Trophoblast cell (in vitro differentiated cells and primary cell): ENCODE results near the gene LRP1-AS.

ENCODE experiments used
- DNase-seq, 2 donors: peaks; one replicate each; pipeline ENCODE4 v3.0.0-alpha.2; 2016
- H2AFZ ChIP-seq: 2 replicates; pipeline ENCODE4 v1.6.1; 2013; ENCODE audit warnings: low read length, moderate library complexity, mild to moderate bottlenecking; ENCODE audit not compliant: insufficient read depth, poor library complexity
- H2AK5ac ChIP-seq: 2 replicates; pipeline ENCODE4 v1.6.1; 2013; ENCODE audit warnings: mild to moderate bottlenecking, low read length
- H2BK120ac ChIP-seq: 2 replicates; pipeline ENCODE4 v1.6.1; 2013; ENCODE audit warnings: low read length, mild to moderate bottlenecking, moderate library complexity; ENCODE audit not compliant: insufficient read depth, poor library complexity
- H2BK12ac ChIP-seq: 2 replicates; pipeline ENCODE4 v1.6.1; 2013; ENCODE audit warnings: mild to moderate bottlenecking, low read length, moderate library complexity
- H2BK5ac ChIP-seq: 2 replicates; pipeline ENCODE4 v1.6.1; 2013; ENCODE audit warnings: low read length, low read depth, moderate library complexity, mild to moderate bottlenecking; ENCODE audit not compliant: poor library complexity
- H3K14ac ChIP-seq: 2 replicates; pipeline ENCODE4 v1.6.1; 2013; ENCODE audit warnings: mild to moderate bottlenecking, low read length
- H3K18ac ChIP-seq: 2 replicates; pipeline ENCODE4 v1.6.1; 2013; ENCODE audit warnings: mild to moderate bottlenecking, low read length
- H3K23ac ChIP-seq: 2 replicates; pipeline ENCODE4 v1.6.1; 2013; ENCODE audit warnings: low read length
- H3K27ac ChIP-seq: 2 replicates; pipeline ENCODE4 v1.5.1; 2013; ENCODE audit warnings: low read depth, mild to moderate bottlenecking, inconsistent platforms, low read length, moderate library complexity
- H3K27me3 ChIP-seq: 2 replicates; pipeline ENCODE4 v1.6.1; 2013; ENCODE audit warnings: inconsistent platforms, mild to moderate bottlenecking, low read length, moderate library complexity; ENCODE audit not compliant: insufficient read depth
- H3K36me3 ChIP-seq, 2 experiments: 1 replicate in 1 of 2; 2 replicates in 1 of 2; pipeline ENCODE4 v1.6.1; 2013; ENCODE audit warnings: low read length in 2 of 2, mild to moderate bottlenecking in 2 of 2, moderate library complexity in 1 of 2; ENCODE audit not compliant: insufficient read depth in 2 of 2, control insufficient read depth in 1 of 2
- H3K4ac ChIP-seq: 2 replicates; pipeline ENCODE4 v1.6.1; 2013; ENCODE audit warnings: low read depth, mild to moderate bottlenecking, low read length, moderate library complexity
- H3K4me1 ChIP-seq, 2 experiments: 1 replicate in 1 of 2; 2 replicates in 1 of 2; pipeline ENCODE4 v1.6.1; 2013; ENCODE audit warnings: low read length in 2 of 2, mild to moderate bottlenecking in 2 of 2, moderate library complexity in 1 of 2; ENCODE audit not compliant: insufficient read depth in 2 of 2, control insufficient read depth in 1 of 2
- H3K4me2 ChIP-seq: 2 replicates; pipeline ENCODE4 v1.6.1; 2013; ENCODE audit warnings: inconsistent platforms, mild to moderate bottlenecking, low read length, moderate library complexity
- H3K4me3 ChIP-seq: 2 replicates; pipeline ENCODE4 v1.5.1; 2013; ENCODE audit warnings: mild to moderate bottlenecking, low read depth, low read length, inconsistent platforms
- H3K79me1 ChIP-seq: one replicate; pipeline ENCODE4 v1.6.1; 2013; ENCODE audit warnings: low read length
- H3K79me2 ChIP-seq: 2 replicates; pipeline ENCODE4 v1.6.1; 2013; ENCODE audit warnings: low read length, mild to moderate bottlenecking; ENCODE audit not compliant: control insufficient read depth, insufficient read depth, poor library complexity
- H3K9ac ChIP-seq: 2 replicates; pipeline ENCODE4 v1.6.1; 2013; ENCODE audit warnings: mild to moderate bottlenecking, low read length
- H3K9me3 ChIP-seq: 2 replicates; pipeline ENCODE4 v1.6.1; 2013; ENCODE audit warnings: low read depth, mild to moderate bottlenecking, control low read depth, inconsistent platforms, low read length; ENCODE audit not compliant: insufficient read depth
- H4K12ac ChIP-seq: 2 replicates; pipeline ENCODE4 v1.6.1; 2013; ENCODE audit warnings: low read depth, mild to moderate bottlenecking, low read length, moderate library complexity
- H4K8ac ChIP-seq: 2 replicates; pipeline ENCODE4 v1.6.1; 2013; ENCODE audit warnings: low read depth, mild to moderate bottlenecking, low read length, moderate library complexity
- H4K91ac ChIP-seq: one replicate; pipeline ENCODE4 v1.6.1; 2013; ENCODE audit warnings: low read depth, mild to moderate bottlenecking, low read length, moderate library complexity
- WGBS: extraction: QIAGEN DNeasy Blood & Tissue Kit; methylation state at CpG from one replicate; pipeline ENCODE4 v1.1.7; 2013; ENCODE audit warnings: missing lambda C conversion rate; ENCODE audit not compliant: insufficient read length, insufficient coverage; ENCODE audit errors: extremely low coverage; 5-methylcytosine and 5-hydroxymethylcytosine counted together

Gene LRP1-AS

GRCh38 chr12:57134949-57135348 lies 12.5 kb downstream of the LRP1-AS start:
- Histone ChIP-seq H4K12ac (no peak overlapping the region), H3K9ac (no peak overlapping the region), H3K18ac (no peak overlapping the region), H2BK120ac (no peak overlapping the region), H2BK12ac (peak overlapping the region; percentile 8), H2BK5ac (peak overlapping the region; percentile 36), H3K4ac (peak overlapping the region; percentile 9), H3K79me2 (peaks cover 19% of the 10 kb centered on the region), H3K27me3 (no peaks in the 10 kb centered on the region), H3K79me1 (peaks cover 25% of the 10 kb centered on the region), H4K91ac (no peak overlapping the region), H3K4me1 (peaks cover 51 to 64% of the 10 kb centered on the region in 2 experiments), H3K9me3 (no peaks in the 10 kb centered on the region), H2AFZ (no peak overlapping the region), H3K4me2 (peak overlapping the region; percentile 21), H2AK5ac (no peak overlapping the region), H3K23ac (no peak overlapping the region), H3K36me3 (peaks cover 16 to 25% of the 10 kb centered on the region in 2 experiments), H3K27ac (peak overlapping the region; percentile 83), H4K8ac (no peak overlapping the region), H3K4me3 (no peak overlapping the region), H3K14ac (no peak overlapping the region)
- DNase-seq, result peak in 1 of 2 donors; percentile 45
- no CpG with 5 or more reads among the region's 9 CpGs for WGBS

- H3K4me1 ChIP-seq, result peaks cover 51 to 67% of the 10 kb centered on the region in 2 experiments
- no peak for DNase-seq
- H3K9me3 ChIP-seq, result no peaks in the 10 kb centered on the region
- peak overlapping the region; percentile 91 for H2AK5ac ChIP-seq
- H2BK12ac ChIP-seq, result peak overlapping the region; percentile 97
- H3K4me2 ChIP-seq, result peak overlapping the region; percentile 40
- peak overlapping the region; percentile 90 for H2BK120ac ChIP-seq
- peak overlapping the region; percentile 64 for H4K8ac ChIP-seq
- no peak overlapping the region for H2AFZ ChIP-seq
- peaks cover 30% of the 10 kb centered on the region for H3K79me1 ChIP-seq
- H3K27me3 ChIP-seq, result no peaks in the 10 kb centered on the region
- peaks cover 7 to 15% of the 10 kb centered on the region in 2 experiments for H3K36me3 ChIP-seq
- WGBS, result no CpG with 5 or more reads among the region's 6 CpGs
- peak overlapping the region; percentile 67 for H3K14ac ChIP-seq
- H3K4ac ChIP-seq, result peak overlapping the region; percentile 85
- H3K79me2 ChIP-seq, result peaks cover 27% of the 10 kb centered on the region
- H3K9ac ChIP-seq, result no peak overlapping the region
- peak overlapping the region; percentile 51 for H4K12ac ChIP-seq
- H3K23ac ChIP-seq, result no peak overlapping the region
- no peak overlapping the region for H3K4me3 ChIP-seq
- H3K18ac ChIP-seq, result peak overlapping the region; percentile 48
- peak overlapping the region; percentile 80 for H4K91ac ChIP-seq
- peak overlapping the region; percentile 94 for H3K27ac ChIP-seq
- peak overlapping the region; percentile 78 for H2BK5ac ChIP-seq
These were observed 13.5 kb downstream of the LRP1-AS start for GRCh38 chr12:57133916-57134315.

GRCh38 chr12:57133013-57133569 lies 14.3 kb downstream of the LRP1-AS start:
- Histone ChIP-seq H3K23ac (no peak overlapping the region), H3K4ac (peak overlapping the region; percentile 32), H4K12ac (no peak overlapping the region), H3K4me3 (no peak overlapping the region), H3K4me1 (peaks cover 51 to 63% of the 10 kb centered on the region in 2 experiments), H3K27ac (peak overlapping the region; percentile 88), H3K79me1 (peaks cover 34% of the 10 kb centered on the region), H2BK12ac (no peak overlapping the region), H2BK120ac (peak overlapping the region; percentile 54), H3K14ac (peak overlapping the region; percentile 52), H3K36me3 (peaks cover under 1 to 7% of the 10 kb centered on the region in 2 experiments), H2AFZ (peak overlapping the region; percentile 57), H3K9ac (no peak overlapping the region), H3K79me2 (peaks cover 32% of the 10 kb centered on the region), H4K8ac (peak overlapping the region; percentile 36), H3K9me3 (no peaks in the 10 kb centered on the region), H3K18ac (no peak overlapping the region), H4K91ac (peak overlapping the region; percentile 74), H2BK5ac (peak overlapping the region; percentile 42), H2AK5ac (no peak overlapping the region), H3K27me3 (no peaks in the 10 kb centered on the region), H3K4me2 (peak overlapping the region; percentile 85)
- no CpG with 5 or more reads among the region's 4 CpGs for WGBS
- peak in 1 of 2 donors; percentile 53 for DNase-seq

GRCh38 chr12:57131896-57132744 lies 15.3 kb downstream of the LRP1-AS start:
- WGBS, result no CpG with 5 or more reads among the region's 9 CpGs
- Histone ChIP-seq H3K4me2 (peak overlapping the region; percentile 85), H3K79me1 (peaks cover 39% of the 10 kb centered on the region), H4K8ac (peak overlapping the region; percentile 36), H3K27me3 (no peaks in the 10 kb centered on the region), H3K4me1 (peaks cover 51 to 62% of the 10 kb centered on the region in 2 experiments), H3K14ac (peak overlapping the region; percentile 52), H3K4me3 (no peak overlapping the region), H2BK5ac (peak overlapping the region; percentile 42), H3K79me2 (peaks cover 35% of the 10 kb centered on the region), H3K9ac (no peak overlapping the region), H4K91ac (peak overlapping the region; percentile 74), H2BK120ac (peak overlapping the region; percentile 54), H3K18ac (peak overlapping the region; percentile 39), H2AK5ac (peak overlapping the region; percentile 49), H4K12ac (no peak overlapping the region), H3K9me3 (no peaks in the 10 kb centered on the region), H3K23ac (no peak overlapping the region), H3K27ac (peak overlapping the region; percentile 88), H3K36me3 (peaks cover 0 to 3% of the 10 kb centered on the region in 2 experiments), H3K4ac (peak overlapping the region; percentile 49), H2BK12ac (peak overlapping the region; percentile 70), H2AFZ (no peak overlapping the region)
- no peak for DNase-seq
